Measurements from ENCODE around the gene SYNJ2. TPM values are rescaled to one million over a fixed set of nuclear protein-coding genes. Genes with fewer than 3 reads are reported as not detected.

The SYNJ2 gene
- total and polyA plus RNA-seq, 4 donors = 6.3 to 15.8 (median 9.4) TPM

GRCh38 chr6:158043008-158043407 is 61.3 kb downstream of the SYNJ2 start:
- no peaks in the 10 kb centered on the region for H3K9me3 ChIP-seq (ENCODE audit: control insufficient read depth, insufficient read depth, low read length)
- 93% methylated on average over 18 of the region's 20 CpGs for WGBS (ENCODE audit: insufficient coverage)
- H3K4me1 ChIP-seq (ENCODE audit: control insufficient read depth, insufficient read depth, low read length) = peaks cover 23% of the 10 kb centered on the region
- no peak overlapping the region for H3K27ac ChIP-seq (ENCODE audit: low read depth, low read length)
- peaks cover 20% of the 10 kb centered on the region for H3K36me3 ChIP-seq (ENCODE audit: control insufficient read depth, insufficient read depth, low read length)
- no peaks in the 10 kb centered on the region for H3K27me3 ChIP-seq (ENCODE audit: control insufficient read depth, insufficient read depth, low read length)
- no peak overlapping the region for H3K4me3 ChIP-seq (ENCODE audit: low read depth, low read length)
- no peak for DNase-seq (ENCODE audit: low read depth in 4 of 6, low spot score in 6 of 6)

GRCh38 chr6:158043586-158044524 is 62.2 kb downstream of the SYNJ2 start:
- 86% methylated on average over 26 of the region's 31 CpGs for WGBS (ENCODE audit: insufficient coverage)
- Histone ChIP-seq H3K9me3 (ENCODE audit: control insufficient read depth, insufficient read depth, low read length) (no peaks in the 10 kb centered on the region), H3K27me3 (ENCODE audit: control insufficient read depth, insufficient read depth, low read length) (no peaks in the 10 kb centered on the region), H3K27ac (ENCODE audit: low read depth, low read length) (no peak overlapping the region), H3K4me3 (ENCODE audit: low read depth, low read length) (no peak overlapping the region), H3K36me3 (ENCODE audit: control insufficient read depth, insufficient read depth, low read length) (peaks cover 13% of the 10 kb centered on the region), H3K4me1 (ENCODE audit: control insufficient read depth, insufficient read depth, low read length) (peaks cover 23% of the 10 kb centered on the region)
- no peak for DNase-seq (ENCODE audit: low read depth in 4 of 6, low spot score in 6 of 6)

GRCh38 chr6:158044525-158044888 is 62.8 kb downstream of the SYNJ2 start:
- no peak overlapping the region for H3K27ac ChIP-seq (ENCODE audit: low read depth, low read length)
- 90% methylated on average over 2 of the region's 6 CpGs for WGBS (ENCODE audit: insufficient coverage)
- DNase-seq (ENCODE audit: low read depth in 4 of 6, low spot score in 6 of 6) = no peak
- H3K9me3 ChIP-seq (ENCODE audit: control insufficient read depth, insufficient read depth, low read length) = no peaks in the 10 kb centered on the region
- H3K4me1 ChIP-seq (ENCODE audit: control insufficient read depth, insufficient read depth, low read length) = peaks cover 17% of the 10 kb centered on the region
- no peaks in the 10 kb centered on the region for H3K27me3 ChIP-seq (ENCODE audit: control insufficient read depth, insufficient read depth, low read length)
- H3K36me3 ChIP-seq (ENCODE audit: control insufficient read depth, insufficient read depth, low read length) = peaks cover 13% of the 10 kb centered on the region
- no peak overlapping the region for H3K4me3 ChIP-seq (ENCODE audit: low read depth, low read length)

GRCh38 chr6:158046201-158047126 is 64.8 kb downstream of the SYNJ2 start:
- H3K9me3 ChIP-seq (ENCODE audit: control insufficient read depth, insufficient read depth, low read length) = no peaks in the 10 kb centered on the region
- peaks cover 17% of the 10 kb centered on the region for H3K36me3 ChIP-seq (ENCODE audit: control insufficient read depth, insufficient read depth, low read length)
- no peaks in the 10 kb centered on the region for H3K27me3 ChIP-seq (ENCODE audit: control insufficient read depth, insufficient read depth, low read length)
- peak in 1 of 6 donors; percentile 24 for DNase-seq (ENCODE audit: low read depth in 4 of 6, low spot score in 6 of 6)
- no peak overlapping the region for H3K27ac ChIP-seq (ENCODE audit: low read depth, low read length)
- peaks cover 4% of the 10 kb centered on the region for H3K4me1 ChIP-seq (ENCODE audit: control insufficient read depth, insufficient read depth, low read length)
- no peak overlapping the region for H3K4me3 ChIP-seq (ENCODE audit: low read depth, low read length)
- WGBS (ENCODE audit: insufficient coverage) = 93% methylated on average over 6 of the region's 20 CpGs

DNA sequence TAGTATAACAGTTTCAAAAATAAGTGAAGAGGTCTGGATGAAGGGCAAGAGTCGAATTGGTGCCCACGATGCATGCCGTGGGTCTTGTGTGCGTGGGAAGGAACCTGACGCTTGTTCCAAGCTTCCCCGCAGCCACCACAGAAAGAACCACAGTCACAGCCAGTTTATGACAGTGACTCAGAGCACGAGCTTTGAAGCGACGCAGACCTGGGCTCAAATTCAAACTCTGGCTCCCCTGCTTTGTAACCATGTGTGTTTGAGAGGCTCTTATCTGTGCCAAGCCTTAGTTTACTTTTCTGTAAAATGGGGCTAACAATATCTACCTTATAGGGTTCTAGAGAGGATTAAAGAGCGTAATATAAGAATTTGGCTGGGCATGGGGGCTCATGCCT is 65.5 kb downstream of the SYNJ2 start:
- H3K4me1 ChIP-seq (ENCODE audit: control insufficient read depth, insufficient read depth, low read length) = peaks cover 4% of the 10 kb centered on the region
- H3K27me3 ChIP-seq (ENCODE audit: control insufficient read depth, insufficient read depth, low read length) = no peaks in the 10 kb centered on the region
- no peaks in the 10 kb centered on the region for H3K9me3 ChIP-seq (ENCODE audit: control insufficient read depth, insufficient read depth, low read length)
- WGBS (ENCODE audit: insufficient coverage) = 98% methylated on average over 6 of the region's 10 CpGs
- no peak overlapping the region for H3K4me3 ChIP-seq (ENCODE audit: low read depth, low read length)
- peaks cover 17% of the 10 kb centered on the region for H3K36me3 ChIP-seq (ENCODE audit: control insufficient read depth, insufficient read depth, low read length)
- peak in 1 of 6 donors; percentile 30 for DNase-seq (ENCODE audit: low read depth in 4 of 6, low spot score in 6 of 6)
- H3K27ac ChIP-seq (ENCODE audit: low read depth, low read length) = no peak overlapping the region

GRCh38 chr6:158047563-158048323 is 66.1 kb downstream of the SYNJ2 start:
- Histone ChIP-seq H3K9me3 (ENCODE audit: control insufficient read depth, insufficient read depth, low read length) (no peaks in the 10 kb centered on the region), H3K27ac (ENCODE audit: low read depth, low read length) (no peak overlapping the region), H3K4me1 (ENCODE audit: control insufficient read depth, insufficient read depth, low read length) (peaks cover 4% of the 10 kb centered on the region), H3K4me3 (ENCODE audit: low read depth, low read length) (no peak overlapping the region), H3K27me3 (ENCODE audit: control insufficient read depth, insufficient read depth, low read length) (no peaks in the 10 kb centered on the region), H3K36me3 (ENCODE audit: control insufficient read depth, insufficient read depth, low read length) (peaks cover 14% of the 10 kb centered on the region)
- DNase-seq (ENCODE audit: low read depth in 4 of 6, low spot score in 6 of 6) = no peak
- 81% methylated on average over 2 of the region's 9 CpGs for WGBS (ENCODE audit: insufficient coverage)

DNA sequence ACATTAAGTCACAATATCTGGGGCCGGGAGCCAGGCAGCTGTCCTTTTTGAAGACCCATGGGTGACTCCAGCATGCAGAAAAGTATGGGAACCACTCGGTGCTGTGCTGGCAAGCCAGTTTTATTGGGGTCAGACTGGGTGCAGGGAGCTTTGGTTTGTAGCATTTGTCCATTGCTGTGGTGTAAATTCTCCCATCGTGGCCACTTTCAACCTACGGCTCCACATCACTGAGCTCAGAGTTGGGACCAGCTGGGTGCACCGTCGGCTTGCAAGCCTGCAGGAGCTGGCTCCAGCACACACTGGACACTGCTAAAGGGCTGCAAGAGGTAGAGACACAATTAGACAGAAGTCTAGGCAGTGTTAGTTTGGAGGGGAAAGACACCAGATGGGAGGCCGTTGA is 66.9 kb downstream of the SYNJ2 start:
- DNase-seq (ENCODE audit: low read depth in 4 of 6, low spot score in 6 of 6) = no peak
- no peaks in the 10 kb centered on the region for H3K27me3 ChIP-seq (ENCODE audit: control insufficient read depth, insufficient read depth, low read length)
- 95% methylated on average over 6 of the region's 7 CpGs for WGBS (ENCODE audit: insufficient coverage)
- no peaks in the 10 kb centered on the region for H3K4me1 ChIP-seq (ENCODE audit: control insufficient read depth, insufficient read depth, low read length)
- H3K4me3 ChIP-seq (ENCODE audit: low read depth, low read length) = no peak overlapping the region
- H3K9me3 ChIP-seq (ENCODE audit: control insufficient read depth, insufficient read depth, low read length) = no peaks in the 10 kb centered on the region
- H3K36me3 ChIP-seq (ENCODE audit: control insufficient read depth, insufficient read depth, low read length) = peaks cover 11% of the 10 kb centered on the region
- H3K27ac ChIP-seq (ENCODE audit: low read depth, low read length) = no peak overlapping the region

- no peaks in the 10 kb centered on the region for H3K9me3 ChIP-seq (ENCODE audit: control insufficient read depth, insufficient read depth, low read length)
- 91% methylated on average over 12 of the region's 17 CpGs for WGBS (ENCODE audit: insufficient coverage)
- peaks cover 10% of the 10 kb centered on the region for H3K36me3 ChIP-seq (ENCODE audit: control insufficient read depth, insufficient read depth, low read length)
- no peaks in the 10 kb centered on the region for H3K4me1 ChIP-seq (ENCODE audit: control insufficient read depth, insufficient read depth, low read length)
- no peak for DNase-seq (ENCODE audit: low read depth in 4 of 6, low spot score in 6 of 6)
- H3K27me3 ChIP-seq (ENCODE audit: control insufficient read depth, insufficient read depth, low read length) = no peaks in the 10 kb centered on the region
- H3K27ac ChIP-seq (ENCODE audit: low read depth, low read length) = no peak overlapping the region
- no peak overlapping the region for H3K4me3 ChIP-seq (ENCODE audit: low read depth, low read length)
These were observed 67.7 kb downstream of the SYNJ2 start for GRCh38 chr6:158049055-158050028.

Data from spinal cord (tissue), 10 donors.